GM19193 (cell line): Measurements from ENCODE around the gene TYMP.

Source experiments
- POLR2A ChIP-seq: IDR thresholded peaks from 4 replicates; pipeline ENCODE4 v1.6.1; 2011; ENCODE audit not compliant: insufficient read depth, insufficient read length; ENCODE audit errors: extremely low read depth

The TYMP gene

GRCh38 chr22:50535113-50535512 lies 5.3 kb upstream of the TYMP start:
- no peak for TF ChIP-seq POLR2A

GRCh38 chr22:50532824-50533796 lies 3.3 kb upstream of the TYMP start:
- TF ChIP-seq POLR2A = peak; percentile 34

- peak; percentile 32 for TF ChIP-seq POLR2A
These were observed 2.3 kb upstream of the TYMP start for GRCh38 chr22:50531962-50532674.

- peak; percentile 27 for TF ChIP-seq POLR2A
These were observed 1.7 kb upstream of the TYMP start for GRCh38 chr22:50531546-50531961.

GRCh38 chr22:50530877-50531545 lies 1.2 kb upstream of the TYMP start:
- peak; percentile 85 for TF ChIP-seq POLR2A

GRCh38 chr22:50530580-50530876 lies 716 bp upstream of the TYMP start:
- TF ChIP-seq POLR2A = no peak

- peak; percentile 5 for TF ChIP-seq POLR2A
These were observed 356 bp downstream of the TYMP start for GRCh38 chr22:50529416-50529896.

GRCh38 chr22:50528682-50529415 lies 963 bp downstream of the TYMP start:
- peak; percentile 30 for TF ChIP-seq POLR2A

GRCh38 chr22:50527921-50528681 lies 1.7 kb downstream of the TYMP start:
- no peak for TF ChIP-seq POLR2A

GRCh38 chr22:50526834-50527801 lies 2.7 kb downstream of the TYMP start:
- peak; percentile 70 for TF ChIP-seq POLR2A

- TF ChIP-seq POLR2A = peak; percentile 47
These were observed 3.5 kb downstream of the TYMP start for GRCh38 chr22:50526108-50526833.

GRCh38 chr22:50525858-50526107 lies 4.0 kb downstream of the TYMP start:
- TF ChIP-seq POLR2A = no peak
